GM12878 (cell line): ENCODE measurements around the gene TBKBP1. TPM values are rescaled to one million over a fixed set of nuclear protein-coding genes. Genes with fewer than 3 reads are reported as not detected.

Experiments used
- CBFB ChIP-seq: IDR thresholded peaks from 2 replicates; pipeline ENCODE4 v1.6.1; 2016; ENCODE audit warnings: antibody characterized with exemption, low read depth
- FOS ChIP-seq: IDR thresholded peaks from 3 replicates; pipeline ENCODE4 v1.6.1; 2011; ENCODE audit warnings: borderline replicate concordance; ENCODE audit not compliant: insufficient read length; ENCODE audit errors: extremely low read depth
- IKZF2 ChIP-seq, 2 experiments: fragments of 450-650 bp; IDR thresholded peaks; 2 replicates each; pipeline ENCODE4 v1.6.1; 2017; ENCODE audit warnings: mild to moderate bottlenecking in 2 of 2, moderate library complexity in 2 of 2
- JUNB ChIP-seq: IDR thresholded peaks from 2 replicates; pipeline ENCODE4 v1.6.1; 2016; ENCODE audit warnings: antibody characterized with exemption, mild to moderate bottlenecking
- MYC ChIP-seq: IDR thresholded peaks from 2 replicates; pipeline ENCODE4 v1.6.1; 2011; ENCODE audit warnings: mild to moderate bottlenecking, low read length, moderate library complexity, inconsistent platforms; ENCODE audit not compliant: insufficient read depth, insufficient replicate concordance, insufficient read length, severe bottlenecking
- NR2C1 ChIP-seq: fragments of 450-650 bp; IDR thresholded peaks from 2 replicates; pipeline ENCODE4 v1.6.1; 2017; ENCODE audit warnings: antibody characterized with exemption, mild to moderate bottlenecking, moderate library complexity
- TCF12 ChIP-seq: IDR thresholded peaks from 2 replicates; pipeline ENCODE4 v1.6.1; 2011; ENCODE audit warnings: low read depth, mild to moderate bottlenecking, low read length
- ZNF622 ChIP-seq: fragments of 450-650 bp; IDR thresholded peaks from 2 replicates; pipeline ENCODE4 v1.6.1; 2017; ENCODE audit warnings: mild to moderate bottlenecking, inconsistent platforms
- polyA plus RNA-seq, 11 experiments: library from polyadenylated mRNA; depleted of rRNA in 4 of 11; unstranded in 6 of 11; stranded (reverse) in 5 of 11; fragments of >200 nt; fragmentation: Nextera tagmentation in 4 of 11; fragmentation: Illumina TruSeq in 1 of 11; extraction: Ambion mirVana in 4 of 11; extraction: Trizol in 1 of 11; gene quantifications; 1 replicate in 1 of 11; 2 replicates in 10 of 11; pipeline versions ENCODE4 v1.2.1 to v1.2.3, GENCODE V29; 2011 to 2016; ENCODE audit warnings: inconsistent platforms in 2 of 11, missing spikeins in 2 of 11, low read depth in 1 of 11
- total RNA-seq, 4 experiments: library from RNA; depleted of rRNA in 3 of 4; stranded (reverse); fragments of >200 nt in 3 of 4; fragmentation: Illumina TruSeq in 1 of 4; extraction: Trizol in 1 of 4; gene quantifications; 2 replicates each; pipeline versions ENCODE4 v1.2.1 to v1.2.3, GENCODE V29; 2013 to 2021
- TF ChIP-seq, protein P1 (sequence below): fragments of 450-650 bp; IDR thresholded peaks from 2 replicates; pipeline ENCODE4 v1.6.1; 2018; ENCODE audit warnings: mild to moderate bottlenecking, low read depth, moderate library complexity; ENCODE audit not compliant: partially characterized antibody
- TF ChIP-seq, protein P2 (sequence below): fragments of 450-650 bp; IDR thresholded peaks from 2 replicates; pipeline ENCODE4 v1.6.1; 2018; ENCODE audit warnings: borderline replicate concordance, mild to moderate bottlenecking; ENCODE audit not compliant: partially characterized antibody
- TF ChIP-seq, protein P3 (sequence below): IDR thresholded peaks from 2 replicates; pipeline ENCODE4 v1.6.1; 2011; ENCODE audit warnings: borderline replicate concordance, low read depth, mild to moderate bottlenecking, moderate library complexity, low read length; ENCODE audit not compliant: insufficient read depth, poor library complexity, severe bottlenecking
- TF ChIP-seq, protein P4 (sequence below): fragments of 450-650 bp; IDR thresholded peaks from 2 replicates; pipeline ENCODE4 v1.6.1; 2017; ENCODE audit warnings: mild to moderate bottlenecking, moderate library complexity
- TF ChIP-seq, protein P5 (sequence below): fragments of 450-650 bp; formaldehyde crosslinking; IDR thresholded peaks from 2 replicates; pipeline ENCODE4 v1.5.0; 2022; ENCODE audit warnings: mild to moderate bottlenecking, missing genetic modification characterization

TBKBP1 gene
- total and polyA plus RNA-seq, 10 of the 15 experiments (the other 5 are each of a cell fraction or from before 2014, with no cell fraction given) = 0.11 to 2.7 (median 0.74) TPM; not detected in 3

DNA sequence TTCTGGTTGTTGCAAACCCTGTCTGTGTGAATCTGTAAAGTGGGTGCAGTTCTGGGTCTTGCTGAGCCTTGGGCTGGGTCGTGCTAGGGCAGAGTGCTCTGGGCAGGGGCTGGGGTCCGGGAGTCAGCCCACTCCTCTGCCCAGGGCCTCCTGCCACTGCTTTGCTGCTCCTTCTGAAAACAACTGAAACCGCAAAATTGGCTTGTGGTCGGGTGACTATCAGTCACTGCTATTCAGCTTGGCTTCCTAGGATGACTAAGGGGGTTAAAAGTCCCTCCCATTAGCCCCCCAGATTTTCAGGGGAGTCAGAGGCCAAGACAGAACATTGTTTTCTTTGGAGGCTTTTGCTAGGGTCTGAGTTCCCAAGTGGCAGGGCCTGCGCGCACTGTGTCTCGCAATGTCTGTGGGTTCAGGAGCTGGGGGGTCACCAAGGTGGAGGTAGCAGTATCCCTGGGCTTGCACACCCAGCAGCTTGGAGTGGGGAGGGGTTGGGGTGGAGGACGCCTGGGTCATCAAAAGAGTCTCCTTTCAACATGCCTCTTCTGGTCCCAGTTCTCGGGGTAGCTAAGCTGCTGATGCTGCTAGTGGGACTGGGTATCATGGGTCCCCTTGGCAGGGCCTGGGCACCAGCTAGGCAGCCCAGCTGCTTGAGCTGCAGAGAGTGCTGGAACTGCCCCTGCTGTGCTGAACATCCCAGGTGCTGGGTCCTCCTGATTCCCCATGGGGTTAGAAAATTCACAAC, 25.6 kb downstream of the TBKBP1 start (continued):
- TF ChIP-seq, protein P1, sequence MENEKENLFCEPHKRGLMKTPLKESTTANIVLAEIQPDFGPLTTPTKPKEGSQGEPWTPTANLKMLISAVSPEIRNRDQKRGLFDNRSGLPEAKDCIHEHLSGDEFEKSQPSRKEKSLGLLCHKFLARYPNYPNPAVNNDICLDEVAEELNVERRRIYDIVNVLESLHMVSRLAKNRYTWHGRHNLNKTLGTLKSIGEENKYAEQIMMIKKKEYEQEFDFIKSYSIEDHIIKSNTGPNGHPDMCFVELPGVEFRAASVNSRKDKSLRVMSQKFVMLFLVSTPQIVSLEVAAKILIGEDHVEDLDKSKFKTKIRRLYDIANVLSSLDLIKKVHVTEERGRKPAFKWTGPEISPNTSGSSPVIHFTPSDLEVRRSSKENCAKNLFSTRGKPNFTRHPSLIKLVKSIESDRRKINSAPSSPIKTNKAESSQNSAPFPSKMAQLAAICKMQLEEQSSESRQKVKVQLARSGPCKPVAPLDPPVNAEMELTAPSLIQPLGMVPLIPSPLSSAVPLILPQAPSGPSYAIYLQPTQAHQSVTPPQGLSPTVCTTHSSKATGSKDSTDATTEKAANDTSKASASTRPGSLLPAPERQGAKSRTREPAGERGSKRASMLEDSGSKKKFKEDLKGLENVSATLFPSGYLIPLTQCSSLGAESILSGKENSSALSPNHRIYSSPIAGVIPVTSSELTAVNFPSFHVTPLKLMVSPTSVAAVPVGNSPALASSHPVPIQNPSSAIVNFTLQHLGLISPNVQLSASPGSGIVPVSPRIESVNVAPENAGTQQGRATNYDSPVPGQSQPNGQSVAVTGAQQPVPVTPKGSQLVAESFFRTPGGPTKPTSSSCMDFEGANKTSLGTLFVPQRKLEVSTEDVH = no peak
- TF ChIP-seq MYC (no peak), ZNF622 (no peak), IKZF2 (IDR thresholded peaks at IDR 0.05) (peak in 1 of 2 experiments; percentile 54; a peak in 1 of 4 replicates), JUNB (peak; percentile 60; the same call in 1 of the 2 replicates), CBFB (0 out of 2 replicates have a peak, but pooled peaks have one; percentile 67), TCF12 (no peak), FOS (no peak), NR2C1 (no peak)
- TF ChIP-seq, protein P2, sequence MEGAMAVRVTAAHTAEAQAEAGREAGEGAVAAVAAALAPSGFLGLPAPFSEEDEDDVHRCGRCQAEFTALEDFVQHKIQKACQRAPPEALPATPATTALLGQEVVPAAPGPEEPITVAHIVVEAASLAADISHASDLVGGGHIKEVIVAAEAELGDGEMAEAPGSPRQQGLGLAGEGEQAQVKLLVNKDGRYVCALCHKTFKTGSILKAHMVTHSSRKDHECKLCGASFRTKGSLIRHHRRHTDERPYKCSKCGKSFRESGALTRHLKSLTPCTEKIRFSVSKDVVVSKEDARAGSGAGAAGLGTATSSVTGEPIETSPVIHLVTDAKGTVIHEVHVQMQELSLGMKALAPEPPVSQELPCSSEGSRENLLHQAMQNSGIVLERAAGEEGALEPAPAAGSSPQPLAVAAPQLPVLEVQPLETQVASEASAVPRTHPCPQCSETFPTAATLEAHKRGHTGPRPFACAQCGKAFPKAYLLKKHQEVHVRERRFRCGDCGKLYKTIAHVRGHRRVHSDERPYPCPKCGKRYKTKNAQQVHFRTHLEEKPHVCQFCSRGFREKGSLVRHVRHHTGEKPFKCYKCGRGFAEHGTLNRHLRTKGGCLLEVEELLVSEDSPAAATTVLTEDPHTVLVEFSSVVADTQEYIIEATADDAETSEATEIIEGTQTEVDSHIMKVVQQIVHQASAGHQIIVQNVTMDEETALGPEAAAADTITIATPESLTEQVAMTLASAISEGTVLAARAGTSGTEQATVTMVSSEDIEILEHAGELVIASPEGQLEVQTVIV = no peak
- TF ChIP-seq, protein P3, sequence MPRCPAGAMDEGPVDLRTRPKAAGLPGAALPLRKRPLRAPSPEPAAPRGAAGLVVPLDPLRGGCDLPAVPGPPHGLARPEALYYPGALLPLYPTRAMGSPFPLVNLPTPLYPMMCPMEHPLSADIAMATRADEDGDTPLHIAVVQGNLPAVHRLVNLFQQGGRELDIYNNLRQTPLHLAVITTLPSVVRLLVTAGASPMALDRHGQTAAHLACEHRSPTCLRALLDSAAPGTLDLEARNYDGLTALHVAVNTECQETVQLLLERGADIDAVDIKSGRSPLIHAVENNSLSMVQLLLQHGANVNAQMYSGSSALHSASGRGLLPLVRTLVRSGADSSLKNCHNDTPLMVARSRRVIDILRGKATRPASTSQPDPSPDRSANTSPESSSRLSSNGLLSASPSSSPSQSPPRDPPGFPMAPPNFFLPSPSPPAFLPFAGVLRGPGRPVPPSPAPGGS = no peak
- TF ChIP-seq, protein P4, sequence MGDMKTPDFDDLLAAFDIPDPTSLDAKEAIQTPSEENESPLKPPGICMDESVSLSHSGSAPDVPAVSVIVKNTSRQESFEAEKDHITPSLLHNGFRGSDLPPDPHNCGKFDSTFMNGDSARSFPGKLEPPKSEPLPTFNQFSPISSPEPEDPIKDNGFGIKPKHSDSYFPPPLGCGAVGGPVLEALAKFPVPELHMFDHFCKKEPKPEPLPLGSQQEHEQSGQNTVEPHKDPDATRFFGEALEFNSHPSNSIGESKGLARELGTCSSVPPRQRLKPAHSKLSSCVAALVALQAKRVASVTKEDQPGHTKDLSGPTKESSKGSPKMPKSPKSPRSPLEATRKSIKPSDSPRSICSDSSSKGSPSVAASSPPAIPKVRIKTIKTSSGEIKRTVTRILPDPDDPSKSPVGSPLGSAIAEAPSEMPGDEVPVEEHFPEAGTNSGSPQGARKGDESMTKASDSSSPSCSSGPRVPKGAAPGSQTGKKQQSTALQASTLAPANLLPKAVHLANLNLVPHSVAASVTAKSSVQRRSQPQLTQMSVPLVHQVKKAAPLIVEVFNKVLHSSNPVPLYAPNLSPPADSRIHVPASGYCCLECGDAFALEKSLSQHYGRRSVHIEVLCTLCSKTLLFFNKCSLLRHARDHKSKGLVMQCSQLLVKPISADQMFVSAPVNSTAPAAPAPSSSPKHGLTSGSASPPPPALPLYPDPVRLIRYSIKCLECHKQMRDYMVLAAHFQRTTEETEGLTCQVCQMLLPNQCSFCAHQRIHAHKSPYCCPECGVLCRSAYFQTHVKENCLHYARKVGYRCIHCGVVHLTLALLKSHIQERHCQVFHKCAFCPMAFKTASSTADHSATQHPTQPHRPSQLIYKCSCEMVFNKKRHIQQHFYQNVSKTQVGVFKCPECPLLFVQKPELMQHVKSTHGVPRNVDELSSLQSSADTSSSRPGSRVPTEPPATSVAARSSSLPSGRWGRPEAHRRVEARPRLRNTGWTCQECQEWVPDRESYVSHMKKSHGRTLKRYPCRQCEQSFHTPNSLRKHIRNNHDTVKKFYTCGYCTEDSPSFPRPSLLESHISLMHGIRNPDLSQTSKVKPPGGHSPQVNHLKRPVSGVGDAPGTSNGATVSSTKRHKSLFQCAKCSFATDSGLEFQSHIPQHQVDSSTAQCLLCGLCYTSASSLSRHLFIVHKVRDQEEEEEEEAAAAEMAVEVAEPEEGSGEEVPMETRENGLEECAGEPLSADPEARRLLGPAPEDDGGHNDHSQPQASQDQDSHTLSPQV = no peak
- TF ChIP-seq, protein P5, sequence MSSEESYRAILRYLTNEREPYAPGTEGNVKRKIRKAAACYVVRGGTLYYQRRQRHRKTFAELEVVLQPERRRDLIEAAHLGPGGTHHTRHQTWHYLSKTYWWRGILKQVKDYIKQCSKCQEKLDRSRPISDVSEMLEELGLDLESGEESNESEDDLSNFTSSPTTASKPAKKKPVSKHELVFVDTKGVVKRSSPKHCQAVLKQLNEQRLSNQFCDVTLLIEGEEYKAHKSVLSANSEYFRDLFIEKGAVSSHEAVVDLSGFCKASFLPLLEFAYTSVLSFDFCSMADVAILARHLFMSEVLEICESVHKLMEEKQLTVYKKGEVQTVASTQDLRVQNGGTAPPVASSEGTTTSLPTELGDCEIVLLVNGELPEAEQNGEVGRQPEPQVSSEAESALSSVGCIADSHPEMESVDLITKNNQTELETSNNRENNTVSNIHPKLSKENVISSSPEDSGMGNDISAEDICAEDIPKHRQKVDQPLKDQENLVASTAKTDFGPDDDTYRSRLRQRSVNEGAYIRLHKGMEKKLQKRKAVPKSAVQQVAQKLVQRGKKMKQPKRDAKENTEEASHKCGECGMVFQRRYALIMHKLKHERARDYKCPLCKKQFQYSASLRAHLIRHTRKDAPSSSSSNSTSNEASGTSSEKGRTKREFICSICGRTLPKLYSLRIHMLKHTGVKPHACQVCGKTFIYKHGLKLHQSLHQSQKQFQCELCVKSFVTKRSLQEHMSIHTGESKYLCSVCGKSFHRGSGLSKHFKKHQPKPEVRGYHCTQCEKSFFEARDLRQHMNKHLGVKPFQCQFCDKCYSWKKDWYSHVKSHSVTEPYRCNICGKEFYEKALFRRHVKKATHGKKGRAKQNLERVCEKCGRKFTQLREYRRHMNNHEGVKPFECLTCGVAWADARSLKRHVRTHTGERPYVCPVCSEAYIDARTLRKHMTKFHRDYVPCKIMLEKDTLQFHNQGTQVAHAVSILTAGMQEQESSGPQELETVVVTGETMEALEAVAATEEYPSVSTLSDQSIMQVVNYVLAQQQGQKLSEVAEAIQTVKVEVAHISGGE = no peak
